ENCODE data around the gene PEX7. TPM values are rescaled to one million over a fixed set of nuclear protein-coding genes. Genes with fewer than 3 reads are reported as not detected.
"Not testable (repeated sequence)": the region's sequence is repeated elsewhere in the genome, so short reads cannot be mapped to it uniquely, and the experiment has no call there.

PEX7 gene
- polyA plus RNA-seq, 4 donors, result 5.4 to 17.4 (median 8.2) TPM

GRCh38 chr6:136843210-136843609 is 20.8 kb downstream of the PEX7 start:
- H3K9me3 ChIP-seq (ENCODE audit: control insufficient read depth in 2 of 2, insufficient read depth in 1 of 2, low read depth in 1 of 2, low read length in 1 of 2), result no peaks in the 10 kb centered on the region
- no peak overlapping the region for H3K27ac ChIP-seq (ENCODE audit: low read depth in 1 of 3, low read length in 2 of 3)
- H3K4me3 ChIP-seq (ENCODE audit: low read depth in 1 of 3, low read length in 3 of 3), result no peak overlapping the region
- 72 to 93% (median 90%) methylated on average over 3 of the region's 3 CpGs for WGBS, 3 donors
- no peaks in the 10 kb centered on the region for H3K4me1 ChIP-seq (ENCODE audit: control insufficient read depth in 3 of 3, insufficient read depth in 2 of 3, low read depth in 1 of 3, low read length in 2 of 3)
- FAIRE-seq (no peak), DNase-seq (no peak)
- H3K36me3 ChIP-seq (ENCODE audit: control insufficient read depth in 3 of 3, insufficient read depth in 2 of 3, low read depth in 1 of 3, low read length in 3 of 3), result peaks cover 0 to 7% (median 3%) of the 10 kb centered on the region in 3 donors
- H3K27me3 ChIP-seq (ENCODE audit: control insufficient read depth in 3 of 3, insufficient read depth in 3 of 3, low read length in 3 of 3), result no peaks in the 10 kb centered on the region

- WGBS, 3 donors, result 59 to 66% (median 63%) methylated on average over 3 of the region's 3 CpGs
- FAIRE-seq (no peak), DNase-seq (peak; percentile 51 to 61)
These were observed 23.7 kb downstream of the PEX7 start for GRCh38 chr6:136846046-136846445.

GRCh38 chr6:136846477-136846876 is 24.1 kb downstream of the PEX7 start:
- not testable (repeated sequence) for H3K27ac ChIP-seq (ENCODE audit: low read depth in 1 of 3, low read length in 2 of 3); H3K4me3 ChIP-seq (ENCODE audit: low read depth in 1 of 3, low read length in 3 of 3); H3K27me3 ChIP-seq (ENCODE audit: control insufficient read depth in 3 of 3, insufficient read depth in 3 of 3, low read length in 3 of 3); H3K9me3 ChIP-seq (ENCODE audit: control insufficient read depth in 2 of 2, insufficient read depth in 1 of 2, low read depth in 1 of 2, low read length in 1 of 2); H3K4me1 ChIP-seq (ENCODE audit: control insufficient read depth in 3 of 3, insufficient read depth in 2 of 3, low read depth in 1 of 3, low read length in 2 of 3); FAIRE-seq; H3K36me3 ChIP-seq (ENCODE audit: control insufficient read depth in 3 of 3, insufficient read depth in 2 of 3, low read depth in 1 of 3, low read length in 3 of 3); DNase-seq
- WGBS, 3 donors, result 90 to 96% (median 92%) methylated on average over 4 of the region's 4 CpGs

More at GRCh38 chr6:136846046-136846445, 23.7 kb downstream of the PEX7 start:
- H3K4me3 ChIP-seq (ENCODE audit: low read depth in 1 of 3, low read length in 3 of 3), result no peak overlapping the region
- H3K36me3 ChIP-seq (ENCODE audit: control insufficient read depth in 3 of 3, insufficient read depth in 2 of 3, low read depth in 1 of 3, low read length in 3 of 3), result peaks cover 0 to 7% (median 3%) of the 10 kb centered on the region in 3 donors
- H3K27me3 ChIP-seq (ENCODE audit: control insufficient read depth in 3 of 3, insufficient read depth in 3 of 3, low read length in 3 of 3), result no peaks in the 10 kb centered on the region
- H3K9me3 ChIP-seq (ENCODE audit: control insufficient read depth in 2 of 2, insufficient read depth in 1 of 2, low read depth in 1 of 2, low read length in 1 of 2), result no peaks in the 10 kb centered on the region
- no peak overlapping the region for H3K27ac ChIP-seq (ENCODE audit: low read depth in 1 of 3, low read length in 2 of 3)
- no peaks in the 10 kb centered on the region for H3K4me1 ChIP-seq (ENCODE audit: control insufficient read depth in 3 of 3, insufficient read depth in 2 of 3, low read depth in 1 of 3, low read length in 2 of 3)

- not testable (repeated sequence) for H3K36me3 ChIP-seq (ENCODE audit: control insufficient read depth in 3 of 3, insufficient read depth in 2 of 3, low read depth in 1 of 3, low read length in 3 of 3); H3K4me1 ChIP-seq (ENCODE audit: control insufficient read depth in 3 of 3, insufficient read depth in 2 of 3, low read depth in 1 of 3, low read length in 2 of 3); H3K27me3 ChIP-seq (ENCODE audit: control insufficient read depth in 3 of 3, insufficient read depth in 3 of 3, low read length in 3 of 3); DNase-seq; FAIRE-seq; H3K27ac ChIP-seq (ENCODE audit: low read depth in 1 of 3, low read length in 2 of 3); H3K4me3 ChIP-seq (ENCODE audit: low read depth in 1 of 3, low read length in 3 of 3); H3K9me3 ChIP-seq (ENCODE audit: control insufficient read depth in 2 of 2, insufficient read depth in 1 of 2, low read depth in 1 of 2, low read length in 1 of 2)
- WGBS, 3 donors, result 93 to 99% (median 96%) methylated on average over 4 of the region's 4 CpGs
These were observed 27.7 kb downstream of the PEX7 start for GRCh38 chr6:136849979-136850563.

GRCh38 chr6:136859430-136859829 is 37.0 kb downstream of the PEX7 start:
- H3K27ac ChIP-seq (ENCODE audit: low read depth in 1 of 3, low read length in 2 of 3), result no peak overlapping the region
- peaks cover 0 to 11% (median 0%) of the 10 kb centered on the region in 3 donors for H3K36me3 ChIP-seq (ENCODE audit: control insufficient read depth in 3 of 3, insufficient read depth in 2 of 3, low read depth in 1 of 3, low read length in 3 of 3)
- no peaks in the 10 kb centered on the region for H3K9me3 ChIP-seq (ENCODE audit: control insufficient read depth in 2 of 2, insufficient read depth in 1 of 2, low read depth in 1 of 2, low read length in 1 of 2)
- H3K4me3 ChIP-seq (ENCODE audit: low read depth in 1 of 3, low read length in 3 of 3), result no peak overlapping the region
- DNase-seq (no peak), FAIRE-seq (no peak)
- H3K4me1 ChIP-seq (ENCODE audit: control insufficient read depth in 3 of 3, insufficient read depth in 2 of 3, low read depth in 1 of 3, low read length in 2 of 3), result no peaks in the 10 kb centered on the region
- 90 to 98% (median 93%) methylated on average over 5 of the region's 5 CpGs for WGBS, 3 donors
- no peaks in the 10 kb centered on the region for H3K27me3 ChIP-seq (ENCODE audit: control insufficient read depth in 3 of 3, insufficient read depth in 3 of 3, low read length in 3 of 3)

GRCh38 chr6:136860043-136860442 is 37.7 kb downstream of the PEX7 start:
- Histone ChIP-seq H3K27ac (ENCODE audit: low read depth in 1 of 3, low read length in 2 of 3) (no peak overlapping the region), H3K36me3 (ENCODE audit: control insufficient read depth in 3 of 3, insufficient read depth in 2 of 3, low read depth in 1 of 3, low read length in 3 of 3) (peaks cover 0 to 11% (median 0%) of the 10 kb centered on the region in 3 donors), H3K4me3 (ENCODE audit: low read depth in 1 of 3, low read length in 3 of 3) (no peak overlapping the region), H3K4me1 (ENCODE audit: control insufficient read depth in 3 of 3, insufficient read depth in 2 of 3, low read depth in 1 of 3, low read length in 2 of 3) (no peaks in the 10 kb centered on the region), H3K27me3 (ENCODE audit: control insufficient read depth in 3 of 3, insufficient read depth in 3 of 3, low read length in 3 of 3) (no peaks in the 10 kb centered on the region), H3K9me3 (ENCODE audit: control insufficient read depth in 2 of 2, insufficient read depth in 1 of 2, low read depth in 1 of 2, low read length in 1 of 2) (no peaks in the 10 kb centered on the region)
- no peak for FAIRE-seq
- DNase-seq, result no peak
- 95 to 97% (median 96%) methylated on average over 1 of the region's 1 CpG for WGBS, 3 donors

- Histone ChIP-seq H3K27me3 (ENCODE audit: control insufficient read depth in 3 of 3, insufficient read depth in 3 of 3, low read length in 3 of 3) (no peaks in the 10 kb centered on the region), H3K9me3 (ENCODE audit: control insufficient read depth in 2 of 2, insufficient read depth in 1 of 2, low read depth in 1 of 2, low read length in 1 of 2) (no peaks in the 10 kb centered on the region), H3K4me3 (ENCODE audit: low read depth in 1 of 3, low read length in 3 of 3) (no peak overlapping the region), H3K36me3 (ENCODE audit: control insufficient read depth in 3 of 3, insufficient read depth in 2 of 3, low read depth in 1 of 3, low read length in 3 of 3) (peaks cover 0 to 9% (median 0%) of the 10 kb centered on the region in 3 donors), H3K4me1 (ENCODE audit: control insufficient read depth in 3 of 3, insufficient read depth in 2 of 3, low read depth in 1 of 3, low read length in 2 of 3) (no peaks in the 10 kb centered on the region), H3K27ac (ENCODE audit: low read depth in 1 of 3, low read length in 2 of 3) (no peak overlapping the region)
- FAIRE-seq (no peak), DNase-seq (no peak)
- WGBS, 3 donors, result 100% methylated on average over 1 of the region's 1 CpG
These were observed 40.3 kb downstream of the PEX7 start for GRCh38 chr6:136862662-136863061.

- no peak for FAIRE-seq
- Histone ChIP-seq H3K9me3 (ENCODE audit: control insufficient read depth in 2 of 2, insufficient read depth in 1 of 2, low read depth in 1 of 2, low read length in 1 of 2) (no peaks in the 10 kb centered on the region), H3K27me3 (ENCODE audit: control insufficient read depth in 3 of 3, insufficient read depth in 3 of 3, low read length in 3 of 3) (no peaks in the 10 kb centered on the region), H3K4me3 (ENCODE audit: low read depth in 1 of 3, low read length in 3 of 3) (no peak overlapping the region), H3K36me3 (ENCODE audit: control insufficient read depth in 3 of 3, insufficient read depth in 2 of 3, low read depth in 1 of 3, low read length in 3 of 3) (peaks cover 0 to 7% (median 0%) of the 10 kb centered on the region in 3 donors), H3K27ac (ENCODE audit: low read depth in 1 of 3, low read length in 2 of 3) (no peak overlapping the region), H3K4me1 (ENCODE audit: control insufficient read depth in 3 of 3, insufficient read depth in 2 of 3, low read depth in 1 of 3, low read length in 2 of 3) (no peaks in the 10 kb centered on the region)
- no peak for DNase-seq
- 82 to 93% (median 91%) methylated on average over 5 of the region's 5 CpGs for WGBS, 3 donors
These were observed 41.4 kb downstream of the PEX7 start for GRCh38 chr6:136863752-136864151.

GRCh38 chr6:136864676-136865075 is 42.3 kb downstream of the PEX7 start:
- no peaks in the 10 kb centered on the region for H3K27me3 ChIP-seq (ENCODE audit: control insufficient read depth in 3 of 3, insufficient read depth in 3 of 3, low read length in 3 of 3)
- no peaks in the 10 kb centered on the region for H3K4me1 ChIP-seq (ENCODE audit: control insufficient read depth in 3 of 3, insufficient read depth in 2 of 3, low read depth in 1 of 3, low read length in 2 of 3)
- no peak for FAIRE-seq
- H3K4me3 ChIP-seq (ENCODE audit: low read depth in 1 of 3, low read length in 3 of 3), result no peak overlapping the region
- H3K36me3 ChIP-seq (ENCODE audit: control insufficient read depth in 3 of 3, insufficient read depth in 2 of 3, low read depth in 1 of 3, low read length in 3 of 3), result peaks cover 0 to 10% (median 0%) of the 10 kb centered on the region in 3 donors
- DNase-seq, result no peak
- no peaks in the 10 kb centered on the region for H3K9me3 ChIP-seq (ENCODE audit: control insufficient read depth in 2 of 2, insufficient read depth in 1 of 2, low read depth in 1 of 2, low read length in 1 of 2)
- H3K27ac ChIP-seq (ENCODE audit: low read depth in 1 of 3, low read length in 2 of 3), result no peak overlapping the region
- WGBS, 3 donors, result 95 to 99% (median 98%) methylated on average over 4 of the region's 4 CpGs

Data from small intestine (tissue), 7 donors.